ENCODE results near the gene BCAT1.
"Not testable (repeated sequence)": the region's sequence is repeated elsewhere in the genome, so short reads cannot be mapped to it uniquely, and the experiment has no call there.

The BCAT1 gene

DNA sequence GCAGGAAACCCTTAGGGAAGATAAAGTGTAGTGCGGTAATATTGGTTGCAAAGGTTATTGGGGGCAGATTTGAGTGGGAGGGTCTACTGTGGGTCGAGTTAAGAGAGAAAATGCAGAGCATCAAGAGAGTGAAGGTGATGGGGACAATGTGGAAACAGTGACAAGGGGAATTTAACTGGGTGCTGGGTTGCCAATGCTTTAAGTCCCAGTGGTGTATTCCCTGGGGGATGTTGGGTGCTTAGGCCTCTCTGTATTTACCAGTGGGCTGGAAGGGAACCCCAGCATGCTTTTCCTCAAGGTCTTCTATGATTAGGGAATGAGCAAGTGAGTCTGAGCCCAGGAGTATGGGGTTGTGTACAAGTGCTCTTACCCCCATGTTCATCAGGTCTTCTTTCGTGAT lies 10.6 kb downstream of the BCAT1 start:
- H3K27ac ChIP-seq = no peak overlapping the region
- no peak for DNase-seq (ENCODE audit: low spot score)
- H3K4me3 ChIP-seq = no peak overlapping the region
- TF ChIP-seq, protein P1, sequence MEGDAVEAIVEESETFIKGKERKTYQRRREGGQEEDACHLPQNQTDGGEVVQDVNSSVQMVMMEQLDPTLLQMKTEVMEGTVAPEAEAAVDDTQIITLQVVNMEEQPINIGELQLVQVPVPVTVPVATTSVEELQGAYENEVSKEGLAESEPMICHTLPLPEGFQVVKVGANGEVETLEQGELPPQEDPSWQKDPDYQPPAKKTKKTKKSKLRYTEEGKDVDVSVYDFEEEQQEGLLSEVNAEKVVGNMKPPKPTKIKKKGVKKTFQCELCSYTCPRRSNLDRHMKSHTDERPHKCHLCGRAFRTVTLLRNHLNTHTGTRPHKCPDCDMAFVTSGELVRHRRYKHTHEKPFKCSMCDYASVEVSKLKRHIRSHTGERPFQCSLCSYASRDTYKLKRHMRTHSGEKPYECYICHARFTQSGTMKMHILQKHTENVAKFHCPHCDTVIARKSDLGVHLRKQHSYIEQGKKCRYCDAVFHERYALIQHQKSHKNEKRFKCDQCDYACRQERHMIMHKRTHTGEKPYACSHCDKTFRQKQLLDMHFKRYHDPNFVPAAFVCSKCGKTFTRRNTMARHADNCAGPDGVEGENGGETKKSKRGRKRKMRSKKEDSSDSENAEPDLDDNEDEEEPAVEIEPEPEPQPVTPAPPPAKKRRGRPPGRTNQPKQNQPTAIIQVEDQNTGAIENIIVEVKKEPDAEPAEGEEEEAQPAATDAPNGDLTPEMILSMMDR (IDR thresholded peaks at IDR 0.05) = no peak

DNA sequence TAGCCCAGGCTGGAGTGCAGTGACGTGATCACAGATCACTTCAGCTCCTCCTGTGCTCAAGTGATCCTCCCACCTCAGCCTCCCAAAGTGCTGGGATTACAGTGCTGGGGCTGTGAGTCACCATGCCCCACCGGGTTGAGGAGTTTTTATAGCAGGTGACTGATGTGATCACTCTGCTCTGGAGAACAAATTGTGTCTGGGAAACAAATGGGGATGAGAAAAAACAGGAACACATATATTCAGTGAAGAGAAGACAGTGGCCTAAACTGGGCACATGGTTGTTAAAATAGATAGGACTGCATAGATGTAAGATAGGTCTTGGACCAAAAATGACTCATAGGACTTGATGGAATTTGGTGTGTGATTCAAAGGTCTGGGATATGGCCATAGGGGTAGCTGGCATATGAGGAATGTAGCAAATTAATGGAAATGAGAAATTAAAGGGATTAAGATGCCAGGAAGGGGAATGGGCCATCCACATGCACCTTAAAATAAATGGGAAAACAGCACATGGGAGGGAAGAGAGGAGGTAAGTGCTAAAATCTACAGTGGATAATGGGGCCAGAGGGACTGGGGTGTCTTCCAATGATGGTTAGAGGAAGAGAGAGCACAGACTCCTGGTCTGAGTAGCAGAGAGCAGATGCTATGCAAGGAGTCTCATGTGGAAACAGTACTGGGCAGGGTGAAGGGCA lies 11.2 kb downstream of the BCAT1 start:
- no peak for DNase-seq (ENCODE audit: low spot score)
- Histone ChIP-seq H3K4me3 (no peak overlapping the region), H3K27ac (no peak overlapping the region)
- TF ChIP-seq, protein P1 (IDR thresholded peaks at IDR 0.05) = no peak

DNA sequence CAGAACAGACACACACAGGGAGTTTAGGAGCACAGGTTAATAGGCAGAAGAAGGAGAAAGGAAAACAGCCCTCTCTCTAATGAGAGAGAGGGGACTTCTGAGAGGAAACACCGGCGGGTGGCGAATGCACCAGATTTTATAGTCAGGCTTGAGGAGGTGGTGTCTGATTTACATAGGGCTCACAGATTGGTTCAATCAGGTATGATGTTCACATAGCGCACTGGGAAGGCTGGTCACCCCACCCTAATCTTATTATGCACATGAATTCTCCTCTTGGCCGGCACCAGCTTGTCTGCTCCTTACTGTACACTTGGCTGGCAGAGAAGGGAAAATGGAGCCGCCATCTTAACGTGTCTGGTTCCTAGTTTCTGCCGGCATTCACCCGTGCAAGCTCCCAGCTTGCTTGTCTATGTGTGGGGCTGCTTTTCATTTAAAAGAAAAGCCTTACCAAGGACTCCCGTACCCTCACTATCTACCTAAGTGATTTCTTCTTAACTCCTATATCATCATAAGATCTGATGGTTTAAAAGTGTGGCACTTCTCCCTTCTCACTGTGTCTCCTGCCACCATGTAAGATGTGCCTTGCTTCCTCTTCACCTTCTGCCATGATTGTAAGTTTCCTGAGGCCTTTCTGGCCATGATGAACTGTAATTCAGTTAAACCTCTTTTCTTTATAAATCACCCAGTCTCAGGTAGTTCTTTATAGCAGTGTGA lies 15.1 kb downstream of the BCAT1 start:
- TF ChIP-seq, protein P1 (IDR thresholded peaks at IDR 0.05) = no peak
- DNase-seq (ENCODE audit: low spot score) = no peak
- no peak overlapping the region for H3K4me3 ChIP-seq
- H3K27ac ChIP-seq = no peak overlapping the region

DNA sequence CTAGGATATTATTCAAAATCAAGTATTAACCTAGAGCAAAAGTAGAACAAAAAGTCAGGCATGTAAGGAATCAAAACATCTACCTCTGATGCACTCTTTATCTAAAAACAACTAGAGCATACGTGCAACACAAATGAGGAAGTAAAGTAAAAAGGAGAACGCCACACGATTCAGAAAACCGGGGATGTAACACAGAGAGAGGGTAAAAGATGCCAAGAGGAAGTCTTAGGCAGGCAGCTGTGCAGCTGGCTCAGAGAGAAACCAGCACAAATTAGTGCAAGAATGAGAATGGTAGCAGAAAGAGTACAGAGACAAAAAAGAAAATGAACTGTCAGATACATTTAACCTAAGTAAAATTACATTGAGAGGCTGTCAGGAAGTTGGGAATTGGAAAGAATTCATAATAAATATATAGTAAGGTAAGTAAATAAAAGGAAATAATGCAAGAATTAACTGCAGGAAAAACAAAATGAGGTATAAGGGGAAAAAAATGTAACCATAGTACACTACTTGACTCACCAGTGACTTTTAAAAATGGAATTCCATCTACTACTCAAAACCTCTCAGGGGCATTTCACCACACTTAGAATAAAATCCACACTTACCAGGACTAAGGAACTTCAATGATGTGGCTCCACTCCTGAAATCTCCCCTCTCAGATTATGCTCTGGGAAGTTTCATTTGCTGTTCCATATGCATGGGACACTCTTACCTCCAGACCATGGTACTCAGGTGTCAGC lies 17.1 kb downstream of the BCAT1 start:
- TF ChIP-seq, protein P1 (IDR thresholded peaks at IDR 0.05) = no peak
- no peak for DNase-seq (ENCODE audit: low spot score)
- no peak overlapping the region for H3K27ac ChIP-seq
- no peak overlapping the region for H3K4me3 ChIP-seq

DNA sequence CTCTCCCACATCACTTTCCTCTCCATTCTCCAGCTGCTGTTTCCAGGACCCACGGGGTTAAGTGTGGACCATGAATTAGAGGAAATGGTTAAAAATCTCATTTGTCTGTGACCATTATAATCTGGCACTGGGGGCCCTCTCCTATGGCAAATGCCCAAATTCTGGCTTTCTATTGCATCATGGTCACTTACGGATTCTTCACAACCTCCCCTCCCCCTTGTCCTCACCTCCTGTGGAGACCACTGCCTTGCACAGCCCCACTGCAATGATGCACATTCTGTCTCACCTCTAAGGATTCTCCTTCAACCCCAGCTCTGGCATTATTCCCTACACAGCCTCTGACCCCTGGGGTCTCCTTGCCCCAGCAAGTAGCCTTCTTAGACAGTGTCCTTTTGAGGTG lies 18.9 kb downstream of the BCAT1 start:
- Histone ChIP-seq H3K27ac (no peak overlapping the region), H3K4me3 (no peak overlapping the region)
- DNase-seq (ENCODE audit: low spot score) = no peak
- TF ChIP-seq, protein P1 (IDR thresholded peaks at IDR 0.05) = no peak

DNA sequence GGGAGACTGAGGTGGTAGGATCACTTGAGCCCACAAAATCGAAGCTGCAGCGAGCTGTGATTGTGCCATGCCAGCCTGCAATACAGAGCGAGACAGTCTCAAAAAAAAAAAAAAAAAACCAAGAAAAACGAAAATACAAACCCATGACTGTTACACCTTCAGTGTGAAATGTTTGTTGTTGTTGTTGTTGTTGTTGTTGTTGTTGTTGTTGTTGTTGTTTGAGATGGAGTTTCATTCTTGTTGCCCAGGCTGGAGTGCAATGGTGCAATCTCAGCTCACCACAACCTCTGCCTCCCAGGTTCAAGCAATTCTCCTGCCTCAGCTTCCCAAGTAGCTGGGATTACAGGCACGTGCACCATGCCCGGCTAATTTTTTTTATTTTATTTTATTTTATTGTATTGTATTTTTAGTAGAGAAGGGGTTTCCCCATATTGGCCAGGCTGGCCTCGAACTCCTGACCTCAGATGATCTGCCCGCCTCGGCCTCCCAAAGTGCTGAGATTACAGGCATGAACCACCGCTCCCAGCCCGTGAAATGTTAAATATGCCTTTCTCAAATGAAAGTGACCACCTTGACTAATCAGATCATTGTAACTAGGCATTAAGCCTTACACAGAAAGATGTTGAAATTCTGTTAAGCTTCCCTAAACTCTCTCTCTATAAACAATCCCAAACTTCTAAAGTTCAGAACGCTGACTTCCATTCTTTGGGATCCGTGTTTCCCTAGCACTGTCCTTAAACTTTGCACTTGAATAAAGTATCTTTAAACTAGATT lies 20.2 kb downstream of the BCAT1 start:
- H3K4me3 ChIP-seq; H3K27ac ChIP-seq; DNase-seq (ENCODE audit: low spot score): not testable (repeated sequence)

DNA sequence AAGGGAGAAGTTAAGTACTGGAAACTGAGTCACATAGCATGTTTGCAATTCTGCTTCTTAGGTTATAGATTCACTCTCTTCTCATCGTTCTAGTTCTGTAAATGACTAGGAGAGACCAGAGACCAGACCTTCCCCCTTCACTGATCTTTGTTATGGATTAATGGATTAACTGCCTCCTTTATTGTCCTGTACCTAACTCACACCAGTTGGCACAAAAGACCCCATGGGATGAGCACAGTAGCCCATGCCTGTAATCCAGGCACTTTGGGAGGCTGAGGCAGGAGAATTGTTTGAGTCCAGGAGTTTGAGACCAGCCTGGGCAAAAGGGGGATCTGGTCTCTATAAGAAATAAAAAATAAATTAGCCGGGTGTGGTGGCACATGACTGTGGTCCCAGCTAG lies 20.8 kb downstream of the BCAT1 start:
- Histone ChIP-seq H3K27ac (no peak overlapping the region), H3K4me3 (no peak overlapping the region)
- TF ChIP-seq, protein P1 (IDR thresholded peaks at IDR 0.05) = no peak
- no peak for DNase-seq (ENCODE audit: low spot score)

DNA sequence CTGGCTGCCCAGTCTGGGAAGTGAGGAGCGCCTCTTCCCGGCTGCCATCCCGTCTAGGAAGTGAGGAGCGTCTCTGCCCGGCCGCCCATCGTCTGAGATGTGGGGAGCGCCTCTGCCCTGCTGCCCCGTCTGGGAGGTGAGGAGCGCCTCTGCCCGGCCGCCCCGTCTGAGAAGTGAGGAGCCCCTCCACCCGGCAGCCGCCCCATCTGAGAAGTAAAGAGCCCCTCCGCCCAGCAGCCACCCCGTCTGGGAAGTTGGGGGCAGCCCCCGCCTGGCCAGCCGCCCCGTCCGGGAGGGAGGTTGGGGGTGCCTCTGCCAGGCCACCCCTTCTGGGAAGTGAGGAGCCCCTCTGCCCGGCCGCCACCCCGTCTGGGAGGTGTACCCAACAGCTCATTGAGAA lies 22.8 kb downstream of the BCAT1 start:
- DNase-seq (ENCODE audit: low spot score); H3K4me3 ChIP-seq; H3K27ac ChIP-seq: not testable (repeated sequence)
